ENCODE data around the gene ZNFX1. TPM values are rescaled to one million over a fixed set of nuclear protein-coding genes. Genes with fewer than 3 reads are reported as not detected.
A peak's percentile ranks its signal among the peaks of the same experiment; 100 is the strongest.

Gene ZNFX1
- total and polyA plus RNA-seq, 2 donors from 2014 or later = 8.0 to 44.0 TPM

- Histone ChIP-seq H3K27me3 (ENCODE audit: control insufficient read depth, insufficient read depth, low read length) (no peaks in the 10 kb centered on the region), H3K27ac (ENCODE audit: low read depth in 2 of 2, low read length in 2 of 2) (no peak overlapping the region), H3K9me3 (ENCODE audit: control insufficient read depth in 2 of 3, insufficient read depth in 1 of 3, low read length in 3 of 3) (no peaks in the 10 kb centered on the region), H3K4me1 (ENCODE audit: control insufficient read depth in 2 of 3, insufficient read depth in 2 of 3, low read depth in 1 of 3, low read length in 3 of 3) (peaks cover 0 to 5% (median 0%) of the 10 kb centered on the region in 3 donors), H3K36me3 (ENCODE audit: control insufficient read depth in 2 of 3, insufficient read depth in 3 of 3, low read length in 3 of 3) (peaks cover 7 to 70% (median 56%) of the 10 kb centered on the region in 3 donors), H3K4me3 (ENCODE audit: low read length in 3 of 3) (no peak overlapping the region), H3K9ac (ENCODE audit: low read length in 3 of 3) (no peak overlapping the region)
- no peak for TF ChIP-seq CTCF (IDR thresholded peaks at IDR 0.05; ENCODE audit: borderline replicate concordance, extremely low read depth, insufficient read depth)
- intact Hi-C loops (cut with DNase I) = no loop called here
- FAIRE-seq (no peak), DNase-seq (no peak)
These were observed 43.0 kb downstream of the ZNFX1 start for GRCh38 chr20:49234831-49235230.

- FAIRE-seq = no peak
- intact Hi-C loops (cut with DNase I) = no loop called here
These were observed 44.6 kb downstream of the ZNFX1 start for GRCh38 chr20:49233226-49233625.

GRCh38 chr20:49231471-49231870 is 46.4 kb downstream of the ZNFX1 start:
- H3K9ac ChIP-seq (ENCODE audit: low read length in 3 of 3) = no peak overlapping the region
- no peak overlapping the region for H3K4me3 ChIP-seq (ENCODE audit: low read length in 3 of 3)
- no peak for FAIRE-seq
- intact Hi-C loops (cut with DNase I) = no loop called here
- TF ChIP-seq CTCF (IDR thresholded peaks at IDR 0.05; ENCODE audit: borderline replicate concordance, extremely low read depth, insufficient read depth) = no peak
- H3K9me3 ChIP-seq (ENCODE audit: control insufficient read depth in 2 of 3, insufficient read depth in 1 of 3, low read length in 3 of 3) = no peaks in the 10 kb centered on the region
- H3K27me3 ChIP-seq (ENCODE audit: control insufficient read depth, insufficient read depth, low read length) = no peaks in the 10 kb centered on the region
- no peak overlapping the region for H3K27ac ChIP-seq (ENCODE audit: low read depth in 2 of 2, low read length in 2 of 2)
- DNase-seq = no peak
- H3K4me1 ChIP-seq (ENCODE audit: control insufficient read depth in 2 of 3, insufficient read depth in 2 of 3, low read depth in 1 of 3, low read length in 3 of 3) = peaks cover 0 to 5% (median 0%) of the 10 kb centered on the region in 3 donors
- peaks cover 2 to 69% (median 38%) of the 10 kb centered on the region in 3 donors for H3K36me3 ChIP-seq (ENCODE audit: control insufficient read depth in 2 of 3, insufficient read depth in 3 of 3, low read length in 3 of 3)

More at GRCh38 chr20:49233226-49233625, 44.6 kb downstream of the ZNFX1 start:
- no peaks in the 10 kb centered on the region for H3K9me3 ChIP-seq (ENCODE audit: control insufficient read depth in 2 of 3, insufficient read depth in 1 of 3, low read length in 3 of 3)
- H3K4me1 ChIP-seq (ENCODE audit: control insufficient read depth in 2 of 3, insufficient read depth in 2 of 3, low read depth in 1 of 3, low read length in 3 of 3) = peaks cover 0 to 5% (median 0%) of the 10 kb centered on the region in 3 donors
- peak in 1 of 5 donors; percentile 26 for DNase-seq
- TF ChIP-seq CTCF (IDR thresholded peaks at IDR 0.05; ENCODE audit: borderline replicate concordance, extremely low read depth, insufficient read depth) = no peak
- peaks cover 2 to 65% (median 44%) of the 10 kb centered on the region in 3 donors for H3K36me3 ChIP-seq (ENCODE audit: control insufficient read depth in 2 of 3, insufficient read depth in 3 of 3, low read length in 3 of 3)
- no peak overlapping the region for H3K4me3 ChIP-seq (ENCODE audit: low read length in 3 of 3)
- no peak overlapping the region for H3K9ac ChIP-seq (ENCODE audit: low read length in 3 of 3)
- H3K27ac ChIP-seq (ENCODE audit: low read depth in 2 of 2, low read length in 2 of 2) = no peak overlapping the region
- no peaks in the 10 kb centered on the region for H3K27me3 ChIP-seq (ENCODE audit: control insufficient read depth, insufficient read depth, low read length)
